NCI-H460 (cell line): Measurements from ENCODE around the gene SLC9A5. TPM values are rescaled to one million over a fixed set of nuclear protein-coding genes. Genes with fewer than 3 reads are reported as not detected.

Experiments
- DNase-seq: peaks from one replicate; pipeline ENCODE4 v3.0.0-alpha.2; 2016; ENCODE audit warnings: low read depth; ENCODE audit errors: extremely low read depth
- total RNA-seq: library from RNA; depleted of rRNA; stranded (reverse); fragments of >200 nt; shearing (Covaris generic); gene quantifications from 2 replicates; pipeline ENCODE4 v1.2.3, GENCODE V29; 2014

SLC9A5 gene
- total RNA-seq, 1 experiment from 2014 or later = 0.94 TPM

GRCh38 chr16:67237396-67238277 is 11.1 kb upstream of the SLC9A5 start:
- DNase-seq = no peak

- DNase-seq = no peak
Measured at GRCh38 chr16:67238278-67238575, 10.6 kb upstream of the SLC9A5 start.

GRCh38 chr16:67238806-67239470 is 9.8 kb upstream of the SLC9A5 start:
- no peak for DNase-seq

- no peak for DNase-seq
Measured at GRCh38 chr16:67240506-67240905, 8.3 kb upstream of the SLC9A5 start.

GRCh38 chr16:67241008-67241900 is 7.5 kb upstream of the SLC9A5 start:
- peak; percentile 68 for DNase-seq

- DNase-seq = no peak
Measured at GRCh38 chr16:67242138-67242730, 6.5 kb upstream of the SLC9A5 start.

- DNase-seq = no peak
Measured at GRCh38 chr16:67243481-67243880, 5.3 kb upstream of the SLC9A5 start.

GRCh38 chr16:67244387-67245185 is 4.2 kb upstream of the SLC9A5 start:
- DNase-seq = peak; percentile 59

- no peak for DNase-seq
Measured at GRCh38 chr16:67245186-67245585, 3.6 kb upstream of the SLC9A5 start.

- DNase-seq = no peak
Measured at GRCh38 chr16:67245674-67246080, 3.1 kb upstream of the SLC9A5 start.

GRCh38 chr16:67246081-67246755 is 2.6 kb upstream of the SLC9A5 start:
- peak; percentile 69 for DNase-seq

- DNase-seq = no peak
Measured at GRCh38 chr16:67246756-67247191, 2.0 kb upstream of the SLC9A5 start.

GRCh38 chr16:67247192-67248072 is 1.3 kb upstream of the SLC9A5 start, which contains the start of gene FHOD1:
TSS of gene FHOD1 (minus strand) at chr16:67247481. CDS start at chr16:67247410, 71 bp downstream.
- peak; percentile 98 for DNase-seq

- no peak for DNase-seq
Measured at GRCh38 chr16:67248073-67248400, 742 bp upstream of the SLC9A5 start.

GRCh38 chr16:67249178-67250044 is 632 bp downstream of the SLC9A5 start:
- DNase-seq = no peak

- DNase-seq = no peak
Measured at GRCh38 chr16:67250045-67250327, 1.2 kb downstream of the SLC9A5 start.

- DNase-seq = no peak
Measured at GRCh38 chr16:67252609-67253497, 4.1 kb downstream of the SLC9A5 start.
